ENCODE results near the gene CARD9.

Gene CARD9

GRCh38 chr9:136373300-136374182 is at the start of gene CARD9:
TSS of gene CARD9 (minus strand) at chr9:136373669. CDS start at chr9:136372078, 1,591 bp downstream.
- Histone ChIP-seq H3K9ac (ENCODE audit: low read depth, low read length) (no peak within 1 kb of the TSS), H3K36me3 (ENCODE audit: control insufficient read depth, insufficient read depth, low read length) (peaks cover 35% of the 10 kb centered on the region), H3K27me3 (ENCODE audit: control insufficient read depth, insufficient read depth, low read length) (no peaks in the 10 kb centered on the region), H3K4me3 (ENCODE audit: low read depth, low read length) (no peak within 1 kb of the TSS), H3K4me1 (ENCODE audit: control insufficient read depth, insufficient read depth, low read length) (no peaks in the 10 kb centered on the region), H3K9me3 (ENCODE audit: control insufficient read depth, insufficient read depth, low read length) (no peaks in the 10 kb centered on the region)

- Histone ChIP-seq H3K4me1 (ENCODE audit: control insufficient read depth, insufficient read depth, low read length) (no peaks in the 10 kb centered on the region), H3K9me3 (ENCODE audit: control insufficient read depth, insufficient read depth, low read length) (no peaks in the 10 kb centered on the region), H3K4me3 (ENCODE audit: low read depth, low read length) (no peak overlapping the region), H3K9ac (ENCODE audit: low read depth, low read length) (no peak overlapping the region), H3K36me3 (ENCODE audit: control insufficient read depth, insufficient read depth, low read length) (peaks cover 53% of the 10 kb centered on the region), H3K27me3 (ENCODE audit: control insufficient read depth, insufficient read depth, low read length) (no peaks in the 10 kb centered on the region)
Measured at GRCh38 chr9:136422876-136423275, 49.4 kb upstream of the CARD9 start.

- Histone ChIP-seq H3K36me3 (ENCODE audit: control insufficient read depth, insufficient read depth, low read length) (peaks cover 60% of the 10 kb centered on the region), H3K9me3 (ENCODE audit: control insufficient read depth, insufficient read depth, low read length) (no peaks in the 10 kb centered on the region), H3K27me3 (ENCODE audit: control insufficient read depth, insufficient read depth, low read length) (no peaks in the 10 kb centered on the region), H3K4me3 (ENCODE audit: low read depth, low read length) (no peak overlapping the region), H3K9ac (ENCODE audit: low read depth, low read length) (no peak overlapping the region), H3K4me1 (ENCODE audit: control insufficient read depth, insufficient read depth, low read length) (no peaks in the 10 kb centered on the region)
Measured at GRCh38 chr9:136421791-136422190, 48.3 kb upstream of the CARD9 start.

GRCh38 chr9:136419092-136419420 is 45.6 kb upstream of the CARD9 start:
- Histone ChIP-seq H3K9ac (ENCODE audit: low read depth, low read length) (no peak overlapping the region), H3K4me3 (ENCODE audit: low read depth, low read length) (no peak overlapping the region), H3K36me3 (ENCODE audit: control insufficient read depth, insufficient read depth, low read length) (peaks cover 79% of the 10 kb centered on the region), H3K4me1 (ENCODE audit: control insufficient read depth, insufficient read depth, low read length) (no peaks in the 10 kb centered on the region), H3K9me3 (ENCODE audit: control insufficient read depth, insufficient read depth, low read length) (no peaks in the 10 kb centered on the region), H3K27me3 (ENCODE audit: control insufficient read depth, insufficient read depth, low read length) (no peaks in the 10 kb centered on the region)

- H3K36me3 ChIP-seq (ENCODE audit: control insufficient read depth, insufficient read depth, low read length), result peaks cover 81% of the 10 kb centered on the region
- H3K9ac ChIP-seq (ENCODE audit: low read depth, low read length), result no peak overlapping the region
- H3K4me3 ChIP-seq (ENCODE audit: low read depth, low read length), result no peak overlapping the region
- no peaks in the 10 kb centered on the region for H3K27me3 ChIP-seq (ENCODE audit: control insufficient read depth, insufficient read depth, low read length)
- H3K4me1 ChIP-seq (ENCODE audit: control insufficient read depth, insufficient read depth, low read length), result no peaks in the 10 kb centered on the region
- H3K9me3 ChIP-seq (ENCODE audit: control insufficient read depth, insufficient read depth, low read length), result no peaks in the 10 kb centered on the region
Measured at GRCh38 chr9:136418182-136419091, 45.0 kb upstream of the CARD9 start.

- Histone ChIP-seq H3K27me3 (ENCODE audit: control insufficient read depth, insufficient read depth, low read length) (no peaks in the 10 kb centered on the region), H3K9ac (ENCODE audit: low read depth, low read length) (no peak overlapping the region), H3K36me3 (ENCODE audit: control insufficient read depth, insufficient read depth, low read length) (peaks cover 73% of the 10 kb centered on the region), H3K9me3 (ENCODE audit: control insufficient read depth, insufficient read depth, low read length) (no peaks in the 10 kb centered on the region), H3K4me3 (ENCODE audit: low read depth, low read length) (no peak overlapping the region), H3K4me1 (ENCODE audit: control insufficient read depth, insufficient read depth, low read length) (no peaks in the 10 kb centered on the region)
Measured at GRCh38 chr9:136416914-136417313, 43.4 kb upstream of the CARD9 start.

- no peaks in the 10 kb centered on the region for H3K27me3 ChIP-seq (ENCODE audit: control insufficient read depth, insufficient read depth, low read length)
- H3K4me3 ChIP-seq (ENCODE audit: low read depth, low read length), result no peak overlapping the region
- peaks cover 71% of the 10 kb centered on the region for H3K36me3 ChIP-seq (ENCODE audit: control insufficient read depth, insufficient read depth, low read length)
- no peaks in the 10 kb centered on the region for H3K9me3 ChIP-seq (ENCODE audit: control insufficient read depth, insufficient read depth, low read length)
- no peak overlapping the region for H3K9ac ChIP-seq (ENCODE audit: low read depth, low read length)
- H3K4me1 ChIP-seq (ENCODE audit: control insufficient read depth, insufficient read depth, low read length), result peaks cover 2% of the 10 kb centered on the region
Measured at GRCh38 chr9:136416427-136416826, 43.0 kb upstream of the CARD9 start.

- Histone ChIP-seq H3K4me3 (ENCODE audit: low read depth, low read length) (no peak overlapping the region), H3K4me1 (ENCODE audit: control insufficient read depth, insufficient read depth, low read length) (peaks cover 4% of the 10 kb centered on the region), H3K9me3 (ENCODE audit: control insufficient read depth, insufficient read depth, low read length) (no peaks in the 10 kb centered on the region), H3K27me3 (ENCODE audit: control insufficient read depth, insufficient read depth, low read length) (no peaks in the 10 kb centered on the region), H3K9ac (ENCODE audit: low read depth, low read length) (no peak overlapping the region), H3K36me3 (ENCODE audit: control insufficient read depth, insufficient read depth, low read length) (peaks cover 57% of the 10 kb centered on the region)
Measured at GRCh38 chr9:136412962-136413361, 39.5 kb upstream of the CARD9 start.

- H3K4me3 ChIP-seq (ENCODE audit: low read depth, low read length), result peak overlapping the region; percentile 94
- H3K27me3 ChIP-seq (ENCODE audit: control insufficient read depth, insufficient read depth, low read length), result no peaks in the 10 kb centered on the region
- peaks cover 58% of the 10 kb centered on the region for H3K36me3 ChIP-seq (ENCODE audit: control insufficient read depth, insufficient read depth, low read length)
- H3K4me1 ChIP-seq (ENCODE audit: control insufficient read depth, insufficient read depth, low read length), result peaks cover 4% of the 10 kb centered on the region
- H3K9ac ChIP-seq (ENCODE audit: low read depth, low read length), result peak overlapping the region; percentile 96
- no peaks in the 10 kb centered on the region for H3K9me3 ChIP-seq (ENCODE audit: control insufficient read depth, insufficient read depth, low read length)
Measured at GRCh38 chr9:136411378-136411777, 37.9 kb upstream of the CARD9 start.

- H3K9me3 ChIP-seq (ENCODE audit: control insufficient read depth, insufficient read depth, low read length), result no peaks in the 10 kb centered on the region
- peaks cover 4% of the 10 kb centered on the region for H3K4me1 ChIP-seq (ENCODE audit: control insufficient read depth, insufficient read depth, low read length)
- H3K27me3 ChIP-seq (ENCODE audit: control insufficient read depth, insufficient read depth, low read length), result no peaks in the 10 kb centered on the region
- H3K4me3 ChIP-seq (ENCODE audit: low read depth, low read length), result peak within 1 kb of the TSS; percentile 94
- H3K36me3 ChIP-seq (ENCODE audit: control insufficient read depth, insufficient read depth, low read length), result peaks cover 54% of the 10 kb centered on the region
- peak within 1 kb of the TSS; percentile 96 for H3K9ac ChIP-seq (ENCODE audit: low read depth, low read length)
Measured at GRCh38 chr9:136410500-136411287, 37.2 kb upstream of the CARD9 start, which contains the start of the genes ENTR1 and PMPCA. TSS of gene ENTR1 (minus strand) at chr9:136410614. CDS start at chr9:136410397, 217 bp downstream. TSS of gene PMPCA (plus strand) at chr9:136410658. CDS start at chr9:136410669, 11 bp downstream.
